A549 (cell line): ENCODE results near the gene GGT1.
"Not testable (repeated sequence)": the region's sequence is repeated elsewhere in the genome, so short reads cannot be mapped to it uniquely, and the experiment has no call there.

Experiments used
- CHD2 ChIP-seq: fragments of 150-350 bp; IDR thresholded peaks from 2 replicates; pipeline ENCODE4 v1.6.1; 2014; ENCODE audit warnings: low read length; ENCODE audit not compliant: partially characterized antibody
- CTCF ChIP-seq: fragments of >200 bp; sonication (Bioruptor Twin); formaldehyde crosslinking; IDR thresholded peaks from 3 replicates; pipeline ENCODE4 v1.5.1; 2016
- POLR2A ChIP-seq: IDR thresholded peaks from 2 replicates; pipeline ENCODE4 v1.6.1; 2012; ENCODE audit warnings: mild to moderate bottlenecking, low read length
- RCOR1 ChIP-seq: fragments of 150-350 bp; IDR thresholded peaks from 2 replicates; pipeline ENCODE4 v1.6.1; 2014; ENCODE audit warnings: antibody characterized with exemption, low read length, low read depth
- REST ChIP-seq: fragments of 200-600 bp; sonication (generic); IDR thresholded peaks from 2 replicates; pipeline ENCODE4 v1.6.1; 2016; ENCODE audit warnings: antibody characterized with exemption, mild to moderate bottlenecking, moderate library complexity

GRCh38 chr22:24629069-24629468, 26.1 kb downstream of the GGT1 start:
- not testable (repeated sequence) for TF ChIP-seq RCOR1, CHD2, REST, POLR2A
- TF ChIP-seq CTCF: peak; percentile 6; the same call in 1 of the 3 replicates
